Measurements from ENCODE around the gene CYP46A1.

Gene CYP46A1

DNA sequence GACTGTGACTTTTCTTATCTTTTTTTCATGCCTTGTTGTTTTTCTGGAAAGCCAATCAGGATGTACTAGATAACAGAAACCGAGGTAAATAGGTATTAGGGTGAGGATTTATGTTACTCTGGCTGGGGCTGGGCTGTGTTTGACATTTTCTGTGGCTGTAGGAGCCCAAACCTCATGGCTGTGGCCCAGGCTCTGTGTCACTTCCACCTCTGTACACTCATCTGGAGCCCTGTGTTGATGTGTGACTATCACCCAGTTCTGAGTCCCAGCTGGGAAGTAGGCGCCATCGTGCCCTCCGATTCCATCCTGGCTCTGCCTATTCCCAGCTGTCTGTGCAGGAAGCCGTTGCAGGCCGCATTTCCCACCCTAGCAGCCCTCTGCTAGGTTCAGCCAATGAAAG is 40.8 kb upstream of the CYP46A1 start:
- TF ChIP-seq CTCF (IDR thresholded peaks at IDR 0.05; ENCODE audit: insufficient read depth, low read length, missing control alignments), result no peak
- ChIA-PET POLR2A (no interaction called here), CTCF (interaction anchor here (0.9 to 2.0 kb wide), 2 partner anchors 17 to 126 kb away, joined by 3 to 6 read pairs; no protein-coding TSS in a partner anchor)
- no peak overlapping the region for H3K4me3 ChIP-seq (ENCODE audit: low read depth, low read length)
- no peak for DNase-seq (ENCODE audit: low read depth, low spot score)

GRCh38 chr14:99644035-99644587 is 40.0 kb upstream of the CYP46A1 start:
- H3K4me3 ChIP-seq (ENCODE audit: low read depth, low read length), result no peak overlapping the region
- POLR2A ChIA-PET, result no interaction called here
- TF ChIP-seq CTCF (IDR thresholded peaks at IDR 0.05; ENCODE audit: insufficient read depth, low read length, missing control alignments), result no peak
- CTCF ChIA-PET, result interaction anchor here (0.9 to 2.0 kb wide), 2 partner anchors 18 to 126 kb away, joined by 3 to 6 read pairs; no protein-coding TSS in a partner anchor
- DNase-seq (ENCODE audit: low read depth, low spot score), result no peak

- peak within 1 kb of the TSS; percentile 49 for H3K4me3 ChIP-seq (ENCODE audit: low read depth, low read length)
- DNase-seq (ENCODE audit: low read depth, low spot score), result no peak
- CTCF ChIA-PET, result interaction anchor here (1.3 kb wide), 1 partner anchor 17 kb away, joined by 6 read pairs; no protein-coding TSS in a partner anchor
- POLR2A ChIA-PET, result no interaction called here
- TF ChIP-seq CTCF (IDR thresholded peaks at IDR 0.05; ENCODE audit: insufficient read depth, low read length, missing control alignments), result no peak
These were observed 39.2 kb upstream of the CYP46A1 start, which contains the start of gene HHIPL1 for GRCh38 chr14:99644723-99645544. Gene HHIPL1 (plus strand): TSS chr14:99645129. CDS start chr14:99645208, 79 bp downstream.

GRCh38 chr14:99645545-99646505 is 38.3 kb upstream of the CYP46A1 start:
- H3K4me3 ChIP-seq (ENCODE audit: low read depth, low read length), result peak overlapping the region; percentile 49
- ChIA-PET CTCF (interaction anchor here (1.0 to 1.3 kb wide), 2 partner anchors 18 to 30 kb away, joined by 3 to 6 read pairs; no protein-coding TSS in a partner anchor), POLR2A (no interaction called here)
- no peak for DNase-seq (ENCODE audit: low read depth, low spot score)
- no peak for TF ChIP-seq CTCF (IDR thresholded peaks at IDR 0.05; ENCODE audit: insufficient read depth, low read length, missing control alignments)

DNA sequence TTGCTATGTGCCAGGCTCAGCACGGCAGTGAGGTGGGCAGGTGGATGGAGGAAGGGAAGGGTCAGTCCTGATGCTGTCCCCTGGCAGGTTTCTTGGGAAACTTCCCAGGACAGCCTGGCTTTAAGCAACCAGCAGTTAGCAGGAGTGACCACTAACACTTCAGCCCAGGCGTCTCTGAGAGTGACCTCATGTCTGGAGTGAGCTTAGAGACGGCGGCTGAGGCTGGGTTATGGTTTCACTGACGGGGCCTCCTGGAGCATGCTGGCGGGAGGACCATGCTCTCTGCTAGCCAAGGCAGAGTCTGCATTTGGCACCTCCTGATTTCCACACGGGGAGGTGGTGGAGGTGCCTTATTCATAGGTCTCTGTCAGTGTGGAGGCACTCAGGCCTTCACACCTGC is 36.7 kb upstream of the CYP46A1 start:
- CTCF ChIA-PET, result interaction anchor here (1.5 kb wide), 1 partner anchor 37 kb away, joined by 4 read pairs; the partner anchor contains the start of gene CYP46A1
- TF ChIP-seq CTCF (IDR thresholded peaks at IDR 0.05; ENCODE audit: insufficient read depth, low read length, missing control alignments), result no peak
- no peak overlapping the region for H3K4me3 ChIP-seq (ENCODE audit: low read depth, low read length)
- DNase-seq (ENCODE audit: low read depth, low spot score), result no peak
- POLR2A ChIA-PET, result no interaction called here

All from AG04449 (cell line).